Measurements from ENCODE around the gene JUND.

The JUND gene

GRCh38 chr19:18291019-18291524 is 9.7 kb upstream of the JUND start:
- Histone ChIP-seq H3K23ac (ENCODE audit: low read length) (peak overlapping the region; percentile 51), H3K27ac (ENCODE audit: low read depth, low read length) (peak overlapping the region; percentile 99), H3K36me3 (ENCODE audit: control insufficient read depth, insufficient read depth, low read length) (no peaks in the 10 kb centered on the region), H3K4me1 (ENCODE audit: control insufficient read depth, low read depth, low read length) (peaks cover 13% of the 10 kb centered on the region), H3K4me2 (ENCODE audit: low read length) (peak overlapping the region; percentile 70), H3K79me2 (ENCODE audit: control insufficient read depth, insufficient read depth, low read length) (no peaks in the 10 kb centered on the region), H3K18ac (ENCODE audit: low read length) (peak overlapping the region; percentile 19), H3K4ac (ENCODE audit: low read depth, low read length) (peak overlapping the region; percentile 7), H3K9ac (ENCODE audit: low read length) (peak overlapping the region; percentile 85), H2AK5ac (ENCODE audit: low read length) (peak overlapping the region; percentile 91), H2BK120ac (ENCODE audit: low read depth, low read length) (peak overlapping the region; percentile 69), H4K8ac (ENCODE audit: low read depth, low read length) (no peak overlapping the region), H3K56ac (ENCODE audit: low read length) (peak overlapping the region; percentile 81), H3K79me1 (ENCODE audit: low read length) (no peaks in the 10 kb centered on the region), H4K5ac (ENCODE audit: low read length) (peak overlapping the region; percentile 40), H2BK5ac (ENCODE audit: low read length) (peak overlapping the region; percentile 98), H3K27me3 (ENCODE audit: insufficient read depth, low read length, poor library complexity) (no peaks in the 10 kb centered on the region), H2BK15ac (replicated peaks; ENCODE audit: low read depth) (no peak overlapping the region), H3K4me3 (ENCODE audit: low read length) (no peak overlapping the region)
- no CpG with 5 or more reads among the region's 21 CpGs for WGBS (ENCODE audit: extremely low coverage, insufficient coverage, low lambda C conversion rate)
- DNase-seq = no peak

- no peak overlapping the region for H2BK120ac ChIP-seq (ENCODE audit: low read depth, low read length)
- no peak overlapping the region for H3K23ac ChIP-seq (ENCODE audit: low read length)
- H4K5ac ChIP-seq (ENCODE audit: low read length) = no peak overlapping the region
- H3K4me2 ChIP-seq (ENCODE audit: low read length) = no peak overlapping the region
- H2AK5ac ChIP-seq (ENCODE audit: low read length) = peak overlapping the region; percentile 51
- H3K18ac ChIP-seq (ENCODE audit: low read length) = no peak overlapping the region
- 100% methylated on average over 1 of the region's 14 CpGs for WGBS (ENCODE audit: extremely low coverage, insufficient coverage, low lambda C conversion rate)
- H2BK15ac ChIP-seq (replicated peaks; ENCODE audit: low read depth) = peak overlapping the region; percentile 10
- H3K4me3 ChIP-seq (ENCODE audit: low read length) = no peak overlapping the region
- no peaks in the 10 kb centered on the region for H3K79me2 ChIP-seq (ENCODE audit: control insufficient read depth, insufficient read depth, low read length)
- H3K27ac ChIP-seq (ENCODE audit: low read depth, low read length) = no peak overlapping the region
- no peak overlapping the region for H4K8ac ChIP-seq (ENCODE audit: low read depth, low read length)
- no peaks in the 10 kb centered on the region for H3K36me3 ChIP-seq (ENCODE audit: control insufficient read depth, insufficient read depth, low read length)
- no peaks in the 10 kb centered on the region for H3K27me3 ChIP-seq (ENCODE audit: insufficient read depth, low read length, poor library complexity)
- peak overlapping the region; percentile 51 for H3K56ac ChIP-seq (ENCODE audit: low read length)
- H3K9ac ChIP-seq (ENCODE audit: low read length) = no peak overlapping the region
- H3K4ac ChIP-seq (ENCODE audit: low read depth, low read length) = peak overlapping the region; percentile 29
- H2BK5ac ChIP-seq (ENCODE audit: low read length) = peak overlapping the region; percentile 9
- peaks cover 13% of the 10 kb centered on the region for H3K4me1 ChIP-seq (ENCODE audit: control insufficient read depth, low read depth, low read length)
- DNase-seq = no peak
- H3K79me1 ChIP-seq (ENCODE audit: low read length) = no peaks in the 10 kb centered on the region
Observed at GRCh38 chr19:18290302-18291018, 9.0 kb upstream of the JUND start.

- Histone ChIP-seq H3K4me1 (ENCODE audit: control insufficient read depth, low read depth, low read length) (peaks cover 13% of the 10 kb centered on the region), H3K4me2 (ENCODE audit: low read length) (no peak overlapping the region), H3K36me3 (ENCODE audit: control insufficient read depth, insufficient read depth, low read length) (no peaks in the 10 kb centered on the region), H3K18ac (ENCODE audit: low read length) (no peak overlapping the region), H2AK5ac (ENCODE audit: low read length) (peak overlapping the region; percentile 51), H4K5ac (ENCODE audit: low read length) (no peak overlapping the region), H3K9ac (ENCODE audit: low read length) (no peak overlapping the region), H3K4me3 (ENCODE audit: low read length) (no peak overlapping the region), H2BK120ac (ENCODE audit: low read depth, low read length) (no peak overlapping the region), H3K56ac (ENCODE audit: low read length) (peak overlapping the region; percentile 51), H3K27me3 (ENCODE audit: insufficient read depth, low read length, poor library complexity) (no peaks in the 10 kb centered on the region), H2BK5ac (ENCODE audit: low read length) (peak overlapping the region; percentile 9), H2BK15ac (replicated peaks; ENCODE audit: low read depth) (no peak overlapping the region), H3K79me1 (ENCODE audit: low read length) (no peaks in the 10 kb centered on the region), H3K79me2 (ENCODE audit: control insufficient read depth, insufficient read depth, low read length) (no peaks in the 10 kb centered on the region), H3K4ac (ENCODE audit: low read depth, low read length) (no peak overlapping the region), H3K23ac (ENCODE audit: low read length) (no peak overlapping the region), H3K27ac (ENCODE audit: low read depth, low read length) (no peak overlapping the region), H4K8ac (ENCODE audit: low read depth, low read length) (no peak overlapping the region)
- DNase-seq = no peak
- WGBS (ENCODE audit: extremely low coverage, insufficient coverage, low lambda C conversion rate) = no CpG with 5 or more reads among the region's 12 CpGs
Observed at GRCh38 chr19:18289471-18290301, 8.3 kb upstream of the JUND start.

GRCh38 chr19:18287836-18288772 is 6.7 kb upstream of the JUND start:
- H3K4me2 ChIP-seq (ENCODE audit: low read length) = peak overlapping the region; percentile 26
- no peak overlapping the region for H3K23ac ChIP-seq (ENCODE audit: low read length)
- peak overlapping the region; percentile 49 for H3K9ac ChIP-seq (ENCODE audit: low read length)
- H3K18ac ChIP-seq (ENCODE audit: low read length) = peak overlapping the region; percentile 69
- H2BK5ac ChIP-seq (ENCODE audit: low read length) = peak overlapping the region; percentile 29
- no peaks in the 10 kb centered on the region for H3K36me3 ChIP-seq (ENCODE audit: control insufficient read depth, insufficient read depth, low read length)
- WGBS (ENCODE audit: extremely low coverage, insufficient coverage, low lambda C conversion rate) = no CpG with 5 or more reads among the region's 26 CpGs
- no peak overlapping the region for H3K4me3 ChIP-seq (ENCODE audit: low read length)
- no peak overlapping the region for H4K8ac ChIP-seq (ENCODE audit: low read depth, low read length)
- peak; percentile 91 for DNase-seq
- H2AK5ac ChIP-seq (ENCODE audit: low read length) = peak overlapping the region; percentile 8
- peak overlapping the region; percentile 46 for H3K4ac ChIP-seq (ENCODE audit: low read depth, low read length)
- no peak overlapping the region for H4K5ac ChIP-seq (ENCODE audit: low read length)
- H3K79me1 ChIP-seq (ENCODE audit: low read length) = no peaks in the 10 kb centered on the region
- no peak overlapping the region for H2BK15ac ChIP-seq (replicated peaks; ENCODE audit: low read depth)
- no peaks in the 10 kb centered on the region for H3K27me3 ChIP-seq (ENCODE audit: insufficient read depth, low read length, poor library complexity)
- peak overlapping the region; percentile 61 for H2BK120ac ChIP-seq (ENCODE audit: low read depth, low read length)
- H3K27ac ChIP-seq (ENCODE audit: low read depth, low read length) = peak overlapping the region; percentile 64
- peaks cover 10% of the 10 kb centered on the region for H3K4me1 ChIP-seq (ENCODE audit: control insufficient read depth, low read depth, low read length)
- H3K79me2 ChIP-seq (ENCODE audit: control insufficient read depth, insufficient read depth, low read length) = no peaks in the 10 kb centered on the region
- peak overlapping the region; percentile 85 for H3K56ac ChIP-seq (ENCODE audit: low read length)

- Histone ChIP-seq H4K8ac (ENCODE audit: low read depth, low read length) (no peak overlapping the region), H3K79me1 (ENCODE audit: low read length) (no peaks in the 10 kb centered on the region), H3K36me3 (ENCODE audit: control insufficient read depth, insufficient read depth, low read length) (no peaks in the 10 kb centered on the region), H3K4me3 (ENCODE audit: low read length) (no peak overlapping the region), H2BK5ac (ENCODE audit: low read length) (peak overlapping the region; percentile 1), H3K4me2 (ENCODE audit: low read length) (no peak overlapping the region), H3K27me3 (ENCODE audit: insufficient read depth, low read length, poor library complexity) (no peaks in the 10 kb centered on the region), H3K56ac (ENCODE audit: low read length) (peak overlapping the region; percentile 85), H2AK5ac (ENCODE audit: low read length) (peak overlapping the region; percentile 7), H2BK120ac (ENCODE audit: low read depth, low read length) (peak overlapping the region; percentile 18), H2BK15ac (replicated peaks; ENCODE audit: low read depth) (no peak overlapping the region), H3K4ac (ENCODE audit: low read depth, low read length) (peak overlapping the region; percentile 1), H3K9ac (ENCODE audit: low read length) (peak overlapping the region; percentile 49), H3K18ac (ENCODE audit: low read length) (peak overlapping the region; percentile 53), H4K5ac (ENCODE audit: low read length) (no peak overlapping the region), H3K79me2 (ENCODE audit: control insufficient read depth, insufficient read depth, low read length) (no peaks in the 10 kb centered on the region), H3K27ac (ENCODE audit: low read depth, low read length) (peak overlapping the region; percentile 64), H3K23ac (ENCODE audit: low read length) (no peak overlapping the region), H3K4me1 (ENCODE audit: control insufficient read depth, low read depth, low read length) (peaks cover 8% of the 10 kb centered on the region)
- peak; percentile 66 for DNase-seq
- WGBS (ENCODE audit: extremely low coverage, insufficient coverage, low lambda C conversion rate) = no CpG with 5 or more reads among the region's 21 CpGs
Observed at GRCh38 chr19:18286973-18287635, 5.7 kb upstream of the JUND start.
